ENCODE data around the gene MEF2A. TPM values are rescaled to one million over a fixed set of nuclear protein-coding genes. Genes with fewer than 3 reads are reported as not detected.
"Not testable (repeated sequence)": the region's sequence is repeated elsewhere in the genome, so short reads cannot be mapped to it uniquely, and the experiment has no call there.

MEF2A gene
- polyA plus RNA-seq (ENCODE audit: insufficient read length), result 56.4 TPM

- peak; percentile 88 for DNase-seq (ENCODE audit: low read depth)
Measured at GRCh38 chr15:99565299-99566156, at the start of gene MEF2A. TSS of gene MEF2A (plus strand) at chr15:99565984. CDS start at chr15:99633120, 67,136 bp downstream.

- DNase-seq (ENCODE audit: low read depth), result no peak
Measured at GRCh38 chr15:99518191-99518590, 47.6 kb upstream of the MEF2A start.

GRCh38 chr15:99519366-99519765, 46.4 kb upstream of the MEF2A start:
- DNase-seq (ENCODE audit: low read depth), result not testable (repeated sequence)

GRCh38 chr15:99522288-99522687, 43.5 kb upstream of the MEF2A start:
- no peak for DNase-seq (ENCODE audit: low read depth)

GRCh38 chr15:99526176-99526575, 39.6 kb upstream of the MEF2A start:
- no peak for DNase-seq (ENCODE audit: low read depth)

- DNase-seq (ENCODE audit: low read depth), result no peak
Measured at GRCh38 chr15:99526671-99527070, 39.1 kb upstream of the MEF2A start.

- no peak for DNase-seq (ENCODE audit: low read depth)
Measured at GRCh38 chr15:99536422-99537040, 29.3 kb upstream of the MEF2A start.

GRCh38 chr15:99537344-99537743, 28.4 kb upstream of the MEF2A start:
- no peak for DNase-seq (ENCODE audit: low read depth)

GRCh38 chr15:99538261-99538660, 27.5 kb upstream of the MEF2A start:
- no peak for DNase-seq (ENCODE audit: low read depth)

- DNase-seq (ENCODE audit: low read depth), result no peak
Measured at GRCh38 chr15:99542828-99543227, 23.0 kb upstream of the MEF2A start.

- no peak for DNase-seq (ENCODE audit: low read depth)
Measured at GRCh38 chr15:99545605-99546004, 20.2 kb upstream of the MEF2A start.

GRCh38 chr15:99546441-99547100, 19.2 kb upstream of the MEF2A start:
- no peak for DNase-seq (ENCODE audit: low read depth)

GRCh38 chr15:99547517-99547916, 18.3 kb upstream of the MEF2A start:
- DNase-seq (ENCODE audit: low read depth), result no peak

- DNase-seq (ENCODE audit: low read depth), result no peak
Measured at GRCh38 chr15:99550077-99550476, 15.7 kb upstream of the MEF2A start.

GRCh38 chr15:99552111-99552510, 13.7 kb upstream of the MEF2A start:
- no peak for DNase-seq (ENCODE audit: low read depth)

GRCh38 chr15:99554880-99555488, 10.8 kb upstream of the MEF2A start:
- no peak for DNase-seq (ENCODE audit: low read depth)

GRCh38 chr15:99556011-99556410, 9.8 kb upstream of the MEF2A start:
- DNase-seq (ENCODE audit: low read depth), result no peak

GRCh38 chr15:99556578-99556977, 9.2 kb upstream of the MEF2A start:
- no peak for DNase-seq (ENCODE audit: low read depth)

- DNase-seq (ENCODE audit: low read depth), result no peak
Measured at GRCh38 chr15:99558084-99558483, 7.7 kb upstream of the MEF2A start.

GRCh38 chr15:99558571-99558970, 7.2 kb upstream of the MEF2A start:
- no peak for DNase-seq (ENCODE audit: low read depth)

GRCh38 chr15:99561476-99562230, 4.1 kb upstream of the MEF2A start:
- DNase-seq (ENCODE audit: low read depth), result no peak
